Kidney (tissue), 14 donors: ENCODE data around the gene GTF2I. TPM values are rescaled to one million over a fixed set of nuclear protein-coding genes. Genes with fewer than 3 reads are reported as not detected.
"Not testable (repeated sequence)": the region's sequence is repeated elsewhere in the genome, so short reads cannot be mapped to it uniquely, and the experiment has no call there.

Experiments
- DNase-seq, 5 donors: peaks; one replicate each; pipeline ENCODE4 v3.0.0-alpha.2; 2013 to 2020
- FAIRE-seq: peaks from 2 replicates; lab custom pipeline; 2012; peaks lifted over from hg19 to GRCh38; lab: Jason Lieb, UNC
- H3K27ac ChIP-seq, 2 donors: one replicate each; pipeline ENCODE4 v1.7.0; 2013; ENCODE audit warnings: low read depth in 2 of 2, low read length in 2 of 2, inconsistent platforms in 1 of 2
- H3K27me3 ChIP-seq: one replicate; pipeline ENCODE4 v1.7.1; 2013; ENCODE audit warnings: low read length, inconsistent platforms; ENCODE audit not compliant: control insufficient read depth, insufficient read depth
- H3K36me3 ChIP-seq, 3 donors: one replicate each; pipeline versions ENCODE4 v1.7.0 to v1.7.1; 2013; ENCODE audit warnings: low read length in 3 of 3, control low read depth in 1 of 3, inconsistent platforms in 1 of 3; ENCODE audit not compliant: insufficient read depth in 3 of 3, control insufficient read depth in 2 of 3
- H3K4me1 ChIP-seq, 3 donors: one replicate each; pipeline versions ENCODE4 v1.7.0 to v1.7.1; 2013; ENCODE audit warnings: low read length in 3 of 3, inconsistent platforms in 1 of 3, low read depth in 1 of 3; ENCODE audit not compliant: control insufficient read depth in 2 of 3, insufficient read depth in 2 of 3
- H3K4me3 ChIP-seq, 3 donors: one replicate each; pipeline versions ENCODE4 v1.7.0 to v1.8.1; 2013; ENCODE audit warnings: low read length in 3 of 3, control low read depth in 1 of 3, inconsistent platforms in 1 of 3
- H3K9ac ChIP-seq, 3 donors: one replicate each; pipeline versions ENCODE4 v1.7.0 to v1.7.1; 2013; ENCODE audit warnings: low read length in 3 of 3, control low read depth in 1 of 3, inconsistent platforms in 1 of 3
- H3K9me3 ChIP-seq, 3 donors: one replicate each; pipeline versions ENCODE4 v1.7.0 to v1.7.1; 2013; ENCODE audit warnings: low read length in 3 of 3, control low read depth in 1 of 3, inconsistent platforms in 1 of 3; ENCODE audit not compliant: control insufficient read depth in 2 of 3, insufficient read depth in 1 of 3
- CTCF ChIP-seq: IDR thresholded peaks from 3 replicates; pipeline ENCODE4 v1.5.1; 2012; ENCODE audit warnings: mild to moderate bottlenecking, moderate library complexity, borderline replicate concordance; ENCODE audit not compliant: insufficient read depth; ENCODE audit errors: extremely low read depth
- intact Hi-C: fragments of 100-400 bp; cut with DNase I; formaldehyde crosslinking; loops from one replicate; pipeline ENCODE4 v1.11.1; 2022
- polyA plus RNA-seq: library from polyadenylated mRNA; stranded (reverse); fragments of 350-450 nt; fragmentation: Illumina TruSeq; extraction: RNeasy Lipid Tissue Mini Kit (QIAGEN cat#74804); gene quantifications from one replicate; pipeline ENCODE4 v1.2.3, GENCODE V29; 2014; ENCODE audit warnings: low read depth, low replicate concordance; ENCODE audit not compliant: insufficient read depth
- total RNA-seq: library from RNA; stranded (reverse); fragmentation: NEBNext Ultra II Directional; extraction: Animal tissue kit (Norgen Biotek cat#: 25700); gene quantifications from one replicate; pipeline ENCODE4 v1.2.1, GENCODE V29; 2021
- donor health status: control.
- donor health status: control.
- donor health status: control.
- donor health status: control.
- donor health status: control.
- donor health status: DM: yes; HTN: yes; CAD: no.
- donor health status: Normal renal cell carcinoma (clear cell type).

The GTF2I gene
- total and polyA plus RNA-seq, 2 donors from 2014 or later = 31.8 to 241 TPM

DNA sequence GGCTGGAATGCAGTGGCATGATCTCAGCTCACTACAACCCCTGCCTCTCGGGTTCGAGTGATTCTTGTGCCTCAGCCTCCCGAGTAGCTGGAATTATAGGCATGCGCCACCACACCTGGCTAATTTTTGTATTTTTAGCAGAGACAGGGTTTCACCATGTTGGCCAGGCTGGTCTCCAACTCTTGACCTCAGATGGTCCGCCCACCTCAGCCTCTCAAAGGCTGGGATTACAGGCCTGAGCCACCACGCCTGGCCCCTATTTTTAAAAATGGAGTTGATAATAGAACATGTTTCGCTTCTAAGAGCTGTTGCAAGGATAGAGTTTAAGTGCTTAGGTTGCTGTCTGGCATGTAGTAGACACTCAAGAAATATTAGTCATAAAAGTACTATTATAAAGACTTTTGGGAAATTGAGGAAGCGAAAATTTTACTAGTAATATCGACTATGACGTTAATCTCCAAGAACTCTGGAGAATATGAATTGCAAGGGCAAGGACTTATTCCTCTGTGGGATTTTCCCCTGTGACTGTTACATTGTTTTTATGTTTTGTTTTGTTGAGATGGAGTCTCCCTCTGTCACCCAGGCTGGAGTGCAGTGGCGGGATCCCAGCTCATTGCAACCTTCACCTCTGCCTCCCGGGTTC lies 7.9 kb downstream of the GTF2I start:
- Histone ChIP-seq H3K36me3 (peaks cover 2 to 8% (median 2%) of the 10 kb centered on the region in 3 donors), H3K4me1 (peaks cover 0 to 11% (median 4%) of the 10 kb centered on the region in 3 donors), H3K9ac (no peak overlapping the region), H3K4me3 (no peak overlapping the region), H3K27me3 (no peaks in the 10 kb centered on the region), H3K9me3 (no peaks in the 10 kb centered on the region), H3K27ac (no peak overlapping the region)
- FAIRE-seq (no peak), DNase-seq (peak in 1 of 5 donors; percentile 14)
- no peak for TF ChIP-seq CTCF
- intact Hi-C loops = no loop called here

DNA sequence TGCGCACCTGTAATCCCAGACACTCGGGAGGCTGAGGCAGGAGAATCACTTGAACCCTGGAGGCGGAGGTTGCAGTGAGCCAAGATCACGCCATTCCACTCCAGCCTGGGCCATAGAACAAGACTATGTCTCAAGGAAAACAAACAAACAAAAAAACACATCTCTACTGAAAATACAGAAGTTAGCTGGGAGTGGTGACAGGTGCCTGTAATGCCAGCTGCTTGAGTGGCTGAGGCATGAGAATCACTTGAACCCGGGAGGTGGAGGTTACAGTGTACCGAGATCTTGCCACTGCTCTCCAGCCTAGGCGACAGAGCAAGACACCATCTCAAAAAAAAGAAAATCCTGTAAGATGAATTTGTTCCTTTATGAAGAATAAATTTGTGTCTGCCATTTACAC lies 9.5 kb downstream of the GTF2I start:
- H3K27me3 ChIP-seq, H3K9me3 ChIP-seq, FAIRE-seq, H3K36me3 ChIP-seq, H3K4me3 ChIP-seq, intact Hi-C loops, H3K9ac ChIP-seq, H3K4me1 ChIP-seq, DNase-seq, H3K27ac ChIP-seq: not testable (repeated sequence)

- DNase-seq, FAIRE-seq, H3K36me3 ChIP-seq, H3K27me3 ChIP-seq, H3K4me3 ChIP-seq, H3K27ac ChIP-seq, H3K9me3 ChIP-seq, H3K9ac ChIP-seq, intact Hi-C loops: not testable (repeated sequence)
- peaks cover 0 to 13% (median 6%) of the 10 kb centered on the region in 3 donors for H3K4me1 ChIP-seq
These were observed 10.0 kb downstream of the GTF2I start for GRCh38 chr7:74667520-74667919.

DNA sequence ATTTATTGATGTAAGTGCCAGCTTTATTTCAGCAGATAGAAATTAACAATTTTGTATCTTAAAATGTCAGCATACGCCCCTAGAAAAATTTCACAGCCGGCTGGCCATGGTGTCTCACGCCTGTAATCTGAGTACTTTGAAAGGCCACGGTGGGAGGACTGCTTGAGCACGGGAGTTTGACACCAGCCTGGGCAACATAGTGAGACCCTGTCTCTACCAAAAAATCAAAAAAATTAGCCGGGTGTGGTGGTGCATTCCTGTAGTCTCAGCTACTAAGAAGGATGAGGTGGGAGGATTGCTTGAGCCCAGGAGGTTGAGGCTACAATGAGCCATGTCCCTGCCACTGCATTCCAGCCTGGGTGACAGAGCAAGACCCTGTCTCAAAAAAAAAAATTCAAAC lies 14.1 kb downstream of the GTF2I start:
- H3K27ac ChIP-seq = no peak overlapping the region

More for the DNA sequence above, 14.1 kb downstream of the GTF2I start:
- Histone ChIP-seq H3K36me3 (peaks cover 0 to 2% (median 0%) of the 10 kb centered on the region in 3 donors), H3K9ac (no peak overlapping the region), H3K9me3 (no peaks in the 10 kb centered on the region), H3K4me1 (peaks cover 0 to 13% (median 0%) of the 10 kb centered on the region in 3 donors), H3K4me3 (no peak overlapping the region), H3K27me3 (no peaks in the 10 kb centered on the region)
- DNase-seq (peak in 3 of 5 donors; percentile 46 to 55 (median 52)), FAIRE-seq (no peak)
- TF ChIP-seq CTCF = no peak
- intact Hi-C loops = no loop called here
